Ecto neural progenitor cell (in vitro differentiated cells): ENCODE data around the gene CYP3A7.
A peak's percentile ranks its signal among the peaks of the same experiment; 100 is the strongest.
"Not testable (repeated sequence)": the region's sequence is repeated elsewhere in the genome, so short reads cannot be mapped to it uniquely, and the experiment has no call there.

ENCODE experiments used
- DNase-seq: peaks from one replicate; pipeline ENCODE4 v3.0.0-alpha.2; 2018; ENCODE audit warnings: low spot score

Gene CYP3A7

DNA sequence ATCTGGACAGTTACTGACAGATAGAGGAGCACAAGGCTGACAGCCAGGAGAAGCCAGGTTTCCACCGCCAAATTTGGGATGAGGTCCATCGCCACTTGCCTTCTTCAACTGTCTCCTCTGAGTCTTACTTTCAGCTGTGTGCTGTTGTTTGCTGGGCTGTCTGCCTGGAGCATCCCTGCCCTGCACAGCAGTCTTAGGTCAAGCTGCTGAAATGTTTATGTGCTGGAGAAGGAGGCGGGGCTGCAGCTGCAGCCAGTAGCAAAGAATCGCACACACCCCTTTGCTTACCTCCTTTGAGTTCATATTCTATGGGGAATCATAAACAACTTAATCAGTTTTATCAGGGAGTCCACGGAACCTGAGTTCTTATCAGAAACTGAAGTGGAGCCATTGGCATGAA is 35.0 kb downstream of the CYP3A7 start:
- DNase-seq, result no peak

DNA sequence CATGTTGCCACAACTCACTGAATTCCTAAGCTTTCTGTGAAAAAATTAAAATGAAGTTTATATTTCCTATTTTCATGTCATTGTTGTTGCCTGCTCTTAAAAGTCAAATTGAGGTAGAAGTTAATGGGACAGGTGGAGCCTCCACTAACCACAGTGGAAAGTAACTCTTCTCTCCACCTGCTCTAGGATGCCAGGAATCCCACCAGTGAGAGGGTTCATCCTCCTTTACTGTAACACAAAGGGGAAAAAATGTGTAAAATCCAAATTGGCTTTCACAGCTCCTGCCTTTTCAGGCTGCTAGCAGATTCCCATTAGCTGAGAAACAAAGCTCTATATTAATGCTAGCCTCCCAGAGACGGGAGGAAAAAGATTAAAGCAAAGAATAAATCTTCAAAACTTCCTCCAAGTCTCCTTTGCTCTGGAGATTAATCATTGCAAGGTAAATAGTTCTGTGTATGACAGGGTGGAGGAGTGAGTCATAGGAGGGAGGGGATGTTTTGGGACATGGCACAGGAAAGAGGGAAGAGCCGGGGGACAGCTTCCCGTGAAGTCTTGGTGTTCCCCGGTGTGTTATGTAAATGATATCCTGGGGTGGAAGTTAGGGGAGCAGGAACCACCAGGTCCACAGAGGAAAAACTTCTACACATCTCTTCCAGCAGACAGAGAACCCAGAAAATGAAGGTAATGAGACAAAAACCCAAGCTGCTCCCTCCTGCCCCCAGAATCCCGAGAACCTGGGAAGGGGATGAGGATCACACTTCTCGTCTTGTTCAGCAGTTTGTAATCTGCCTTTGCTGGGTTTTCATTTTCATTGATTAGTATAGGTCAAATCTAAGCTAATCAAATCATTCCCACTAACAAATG is 35.9 kb downstream of the CYP3A7 start:
- not testable (repeated sequence) for DNase-seq

GRCh38 chr7:99694912-99695304 is 40.1 kb downstream of the CYP3A7 start:
- DNase-seq, result no peak

DNA sequence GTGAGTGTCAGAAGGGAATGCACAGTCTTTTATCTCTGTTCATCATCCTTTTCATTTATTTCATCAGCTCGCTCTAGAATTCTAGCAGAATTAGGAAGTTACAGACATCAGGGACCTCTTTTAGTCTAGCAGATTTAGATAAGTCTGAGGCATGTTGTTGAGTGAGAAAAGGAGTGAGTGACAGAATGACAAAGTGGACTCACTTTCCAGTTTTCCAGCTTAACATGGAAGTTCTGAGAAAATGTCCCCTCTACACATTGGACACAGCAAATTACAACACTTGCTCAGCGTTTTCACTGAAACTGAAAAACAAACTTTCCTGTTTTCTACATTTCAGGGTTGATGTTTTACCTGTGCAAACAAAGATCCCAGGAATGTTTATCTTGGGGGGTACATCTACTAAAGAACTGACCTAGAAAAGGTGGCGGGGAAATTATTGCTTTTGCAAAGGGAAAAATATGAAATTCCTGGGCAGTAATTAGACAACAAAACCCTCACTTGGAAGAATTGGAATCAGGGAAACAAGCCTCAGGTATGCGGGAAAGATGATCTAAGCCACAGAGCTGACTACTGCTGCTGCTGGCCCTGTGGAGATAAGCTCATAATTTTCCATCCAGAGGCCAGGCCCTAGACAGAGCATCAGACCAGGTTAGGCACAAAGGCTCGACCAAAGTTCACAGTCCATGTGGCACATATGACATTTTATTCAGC is 40.6 kb downstream of the CYP3A7 start:
- no peak for DNase-seq

DNA sequence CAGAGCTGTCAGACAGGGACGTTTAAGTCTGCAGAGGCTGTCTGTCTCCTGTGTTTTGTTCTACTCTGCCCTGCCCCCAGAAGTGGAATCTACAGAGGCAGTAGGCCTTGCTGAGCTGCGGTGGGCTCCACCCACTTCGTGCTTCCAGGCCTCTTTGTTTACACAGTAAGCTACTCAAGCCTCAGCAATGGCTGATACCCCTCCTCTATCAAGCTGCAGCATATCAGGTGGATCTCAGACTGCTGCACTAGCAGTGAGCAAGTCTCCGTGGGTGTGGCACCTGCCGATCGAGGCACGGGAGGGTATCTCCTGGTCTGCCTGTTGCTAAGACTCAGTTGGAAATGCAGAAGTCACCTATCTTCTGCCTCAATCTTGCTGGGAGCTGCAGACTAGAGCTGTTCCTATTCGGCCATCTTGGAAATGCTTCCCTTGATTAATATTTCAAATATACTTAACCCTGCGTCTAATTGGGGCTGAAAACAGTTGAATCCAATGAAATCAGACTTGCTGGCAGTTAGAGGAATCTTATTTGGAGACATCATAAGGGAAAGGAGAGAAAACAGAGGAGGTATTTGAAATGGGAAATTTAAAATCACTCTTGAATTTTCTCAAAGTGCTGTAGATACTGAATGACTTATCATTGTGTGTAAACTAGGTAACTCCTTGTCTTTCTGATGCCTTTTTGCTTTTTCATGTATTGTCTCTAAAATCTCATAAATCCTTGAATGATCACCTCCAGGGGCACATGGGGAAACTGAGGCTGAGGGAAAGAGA is 41.4 kb downstream of the CYP3A7 start:
- peak; percentile 77 for DNase-seq

GRCh38 chr7:99693100-99693426 is 41.9 kb downstream of the CYP3A7 start:
- DNase-seq, result no peak

- DNase-seq, result not testable (repeated sequence)
These were observed 42.4 kb downstream of the CYP3A7 start for GRCh38 chr7:99692563-99692962.

DNA sequence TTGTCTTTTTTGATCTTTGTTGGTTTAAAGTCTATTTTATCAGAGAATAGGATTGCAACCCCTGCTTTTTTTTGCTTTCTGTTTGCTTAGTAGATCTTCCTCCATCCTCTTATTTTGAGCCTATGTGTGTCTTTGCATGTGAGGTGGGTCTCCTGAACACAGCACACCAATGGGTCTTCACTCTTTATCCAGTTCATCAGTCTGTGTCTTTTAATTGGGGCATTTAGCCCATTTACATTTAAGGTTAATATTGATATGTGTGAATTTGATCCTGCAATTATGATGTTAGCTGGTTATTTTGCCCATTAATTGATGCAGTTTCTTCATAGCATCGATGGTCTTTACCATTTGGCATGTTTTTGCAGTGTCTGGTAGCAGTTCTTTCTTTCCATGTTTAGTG is 43.3 kb downstream of the CYP3A7 start:
- DNase-seq, result not testable (repeated sequence)

DNA sequence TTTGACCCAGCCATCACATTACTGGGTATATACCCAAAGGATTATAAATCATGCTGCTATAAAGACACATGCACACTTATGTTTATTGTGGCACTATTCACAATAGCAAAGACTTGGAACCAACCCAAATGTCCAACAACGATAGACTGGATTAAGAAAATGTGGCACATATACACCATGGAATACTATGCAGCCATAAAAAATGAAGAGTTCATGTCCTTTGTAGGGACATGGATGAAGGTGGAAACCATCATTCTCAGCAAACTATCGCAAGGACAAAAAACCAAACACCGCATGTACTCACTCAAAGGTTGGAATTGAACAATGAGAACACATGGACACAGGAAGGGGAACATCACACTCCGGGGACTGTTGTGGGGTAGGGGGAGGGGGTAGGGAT is 44.1 kb downstream of the CYP3A7 start:
- not testable (repeated sequence) for DNase-seq

DNA sequence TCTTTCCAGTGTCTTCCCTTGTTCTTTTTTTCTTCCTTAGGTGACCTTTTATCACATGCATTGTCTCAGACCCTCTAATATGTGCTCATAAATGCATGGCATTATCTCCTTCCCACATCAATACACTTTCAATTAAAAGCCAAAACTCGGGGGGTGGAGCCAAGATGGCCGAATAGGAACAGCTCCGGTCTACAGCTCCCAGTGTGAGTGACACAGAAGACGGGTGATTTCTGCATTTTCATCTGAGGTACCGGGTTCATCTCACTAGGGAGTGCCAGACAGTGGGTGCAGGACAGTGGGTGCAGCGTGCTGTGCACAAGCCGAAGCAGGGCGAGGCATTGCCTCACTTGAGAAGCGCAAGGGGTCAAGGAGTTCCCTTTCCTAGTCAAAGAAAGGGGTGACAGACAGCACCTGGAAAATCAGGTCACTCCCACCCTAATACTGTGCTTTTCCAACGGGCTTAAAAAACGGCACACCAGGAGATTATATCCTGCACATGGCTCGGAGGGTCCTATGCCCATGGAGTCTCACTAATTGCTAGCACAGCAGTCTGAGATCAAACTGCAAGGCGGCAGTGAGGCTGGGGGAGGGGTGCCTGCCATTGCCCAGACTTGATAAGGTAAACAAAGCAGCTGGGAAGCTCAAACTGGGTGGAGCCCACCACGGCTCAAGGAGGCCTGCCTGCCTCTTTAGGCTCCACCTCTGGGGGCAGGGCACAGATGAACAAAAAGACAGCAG is 49.0 kb downstream of the CYP3A7 start:
- DNase-seq, result not testable (repeated sequence)

DNA sequence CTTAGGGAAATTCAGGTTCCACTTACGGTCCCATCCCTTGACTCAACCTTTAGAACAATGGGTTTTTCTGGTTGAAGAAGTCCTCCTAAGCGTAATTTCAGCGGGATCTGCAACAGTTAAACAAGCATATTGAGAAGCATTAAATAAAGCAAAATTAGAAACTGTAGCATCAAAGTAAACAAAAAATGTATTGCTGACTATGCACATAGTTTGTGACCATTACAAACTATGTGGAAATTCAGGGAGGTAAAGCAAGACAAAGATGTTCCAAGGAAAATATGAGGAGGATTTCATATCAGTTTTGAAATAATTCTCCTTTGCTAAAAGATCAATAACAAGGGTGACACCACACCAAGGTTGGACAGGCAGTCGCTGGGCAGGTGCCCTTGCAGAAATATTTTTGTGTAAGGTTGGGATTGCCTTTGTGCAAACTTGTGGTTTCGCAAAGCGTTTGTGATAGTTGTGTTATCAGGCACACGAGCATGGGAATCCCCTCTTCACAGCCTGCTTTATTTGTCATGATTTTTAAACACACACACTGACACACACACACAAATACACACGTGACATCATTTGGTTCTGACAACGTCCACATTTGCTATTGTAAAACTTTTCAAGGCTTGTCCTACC is 49.8 kb downstream of the CYP3A7 start:
- no peak for DNase-seq

DNA sequence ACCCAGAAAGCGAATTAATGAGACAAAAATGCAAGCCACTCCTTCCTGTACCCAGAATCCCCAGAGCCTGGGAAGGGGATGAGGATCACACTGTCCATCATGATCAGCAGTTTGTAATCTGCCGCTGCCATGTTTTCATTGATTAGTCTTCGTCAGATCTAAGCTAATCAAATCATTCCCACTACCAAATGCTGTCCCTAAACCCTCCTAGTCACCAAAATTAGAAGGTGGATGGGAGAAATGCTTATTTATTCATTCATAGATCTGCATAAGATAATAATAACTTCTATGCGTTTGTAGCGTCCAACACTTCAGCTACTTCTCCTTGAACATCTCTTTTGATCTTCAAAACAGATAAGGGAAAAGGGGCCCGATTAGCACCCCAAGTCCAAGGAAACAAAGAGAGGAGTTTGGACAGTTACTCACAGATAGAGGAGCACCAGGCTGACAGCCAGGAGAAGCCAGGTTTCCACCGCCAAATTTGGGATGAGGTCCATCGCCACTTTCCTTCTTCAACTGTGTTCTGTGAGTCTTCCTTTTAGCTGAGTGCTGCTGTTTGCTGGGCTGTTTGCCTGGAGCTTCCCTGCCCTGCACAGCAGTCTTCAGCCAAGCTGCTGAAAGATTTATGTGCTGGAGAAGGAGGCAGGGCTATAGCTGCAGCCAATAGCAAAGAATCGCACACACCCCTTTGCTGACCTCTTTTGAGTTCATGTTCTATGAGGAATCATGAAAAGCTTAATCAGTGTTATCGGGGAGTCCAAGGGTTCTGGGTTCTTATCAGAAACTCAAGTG is 55.4 kb downstream of the CYP3A7 start, which contains the start of gene CYP3A5:
TSS of gene CYP3A5 (minus strand) at position 597 of the 792 bp plus-strand sequence. CDS start at position 497, 100 bp downstream.
- no peak for DNase-seq

- DNase-seq, result no peak
These were observed 56.0 kb downstream of the CYP3A7 start for GRCh38 chr7:99679032-99679399.

DNA sequence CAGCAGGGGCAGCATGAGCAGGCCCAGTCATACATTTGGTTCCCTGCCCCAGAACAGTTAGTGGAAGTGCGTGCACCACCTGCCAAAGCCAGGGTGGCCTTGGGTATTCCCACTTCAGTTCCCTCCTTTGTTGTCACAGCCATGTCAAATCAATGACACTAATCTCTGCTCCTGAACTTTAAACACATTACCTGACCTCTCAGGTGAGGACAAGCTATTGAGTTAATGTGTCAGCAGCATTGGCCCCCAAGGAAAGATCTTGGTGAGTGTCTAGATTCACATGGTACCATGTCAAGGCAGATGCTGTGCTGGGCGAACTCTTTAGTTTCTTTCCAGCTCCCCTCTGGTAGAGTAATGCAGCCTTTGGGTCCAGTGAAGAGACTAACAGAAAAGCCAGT is 57.3 kb downstream of the CYP3A7 start:
- no peak for DNase-seq

DNA sequence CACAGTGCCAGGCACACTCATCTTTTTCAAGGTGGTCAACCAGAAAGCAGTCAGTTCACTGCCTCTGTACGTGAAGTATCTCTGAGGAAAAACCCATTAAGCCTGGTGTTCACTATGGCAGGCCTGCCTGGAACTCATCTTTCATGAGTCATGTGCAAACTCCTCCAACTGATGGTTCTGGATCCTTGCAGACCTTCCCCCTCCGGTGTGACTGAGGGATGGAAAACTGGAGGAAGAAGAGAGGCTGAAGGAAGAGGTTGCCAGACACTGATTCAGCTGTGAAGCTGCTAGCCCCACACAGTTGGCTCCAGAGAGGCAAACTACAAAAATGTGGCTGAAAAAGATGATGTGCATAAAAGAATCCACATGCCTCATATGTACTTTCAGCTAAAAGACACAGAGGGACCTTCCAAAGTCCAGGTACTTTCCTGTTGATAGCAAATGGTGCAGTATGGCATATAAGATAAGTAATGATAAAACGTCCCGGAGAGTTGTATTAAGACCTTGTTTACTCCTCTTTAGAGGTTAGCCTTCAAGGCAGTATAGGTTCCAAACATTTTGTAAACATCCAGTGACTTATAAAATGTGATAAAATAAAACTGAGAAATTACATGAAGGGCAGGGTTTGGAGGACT is 57.9 kb downstream of the CYP3A7 start:
- no peak for DNase-seq

DNA sequence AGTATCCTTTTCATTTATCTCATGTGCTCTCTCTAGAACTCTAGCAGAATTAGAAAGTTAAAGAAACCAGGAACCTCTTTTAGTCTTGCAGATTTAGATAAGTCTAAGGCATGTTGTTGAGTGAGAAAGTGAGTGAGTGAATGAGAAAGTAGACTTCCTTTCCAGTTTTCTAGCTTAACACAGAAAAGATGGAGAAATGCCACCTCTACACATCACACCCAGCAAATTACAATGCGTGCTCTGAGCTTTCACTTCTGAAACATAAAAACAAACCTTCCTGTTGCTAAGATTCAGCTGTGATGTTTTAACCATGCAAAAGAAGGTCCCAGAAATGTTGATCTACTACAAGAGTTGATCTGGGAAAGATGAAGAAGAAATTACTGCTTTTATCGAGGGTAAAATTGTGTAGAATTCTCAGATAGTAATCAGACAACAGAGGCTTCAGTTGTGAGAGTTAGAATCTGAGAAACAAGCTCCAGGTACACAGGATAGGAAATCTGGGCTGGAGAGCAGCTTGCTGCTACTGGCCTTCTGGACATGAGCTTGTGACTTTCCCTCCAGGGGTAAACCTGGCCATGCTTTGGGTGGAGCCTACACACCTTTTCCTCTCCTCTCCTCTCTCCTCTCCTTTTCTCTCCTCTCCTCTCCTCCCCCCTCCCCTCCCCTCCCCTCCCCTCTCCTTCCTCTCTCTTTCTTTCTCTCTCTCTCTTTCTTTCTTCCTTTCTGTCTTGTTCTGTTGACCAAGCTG is 59.8 kb downstream of the CYP3A7 start:
- DNase-seq, result no peak

DNA sequence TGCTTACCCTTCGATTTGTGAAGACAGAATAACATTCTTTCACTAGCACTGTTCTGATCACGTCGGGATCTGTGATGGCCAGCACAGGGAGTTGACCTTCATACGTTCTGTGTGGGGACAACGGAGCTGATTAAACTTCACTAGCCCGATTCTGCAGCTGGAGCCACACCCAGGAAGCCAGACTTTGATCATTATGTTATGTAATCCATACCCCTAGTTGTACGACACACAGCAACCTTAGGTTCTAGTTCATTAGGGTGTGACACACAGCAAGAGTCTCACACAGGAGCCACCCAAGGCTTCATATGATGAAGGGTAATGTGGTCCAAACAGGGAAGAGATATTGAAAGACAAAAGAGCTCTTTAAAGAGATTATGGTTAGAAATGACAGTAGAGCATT is 62.4 kb downstream of the CYP3A7 start:
- DNase-seq, result no peak

DNA sequence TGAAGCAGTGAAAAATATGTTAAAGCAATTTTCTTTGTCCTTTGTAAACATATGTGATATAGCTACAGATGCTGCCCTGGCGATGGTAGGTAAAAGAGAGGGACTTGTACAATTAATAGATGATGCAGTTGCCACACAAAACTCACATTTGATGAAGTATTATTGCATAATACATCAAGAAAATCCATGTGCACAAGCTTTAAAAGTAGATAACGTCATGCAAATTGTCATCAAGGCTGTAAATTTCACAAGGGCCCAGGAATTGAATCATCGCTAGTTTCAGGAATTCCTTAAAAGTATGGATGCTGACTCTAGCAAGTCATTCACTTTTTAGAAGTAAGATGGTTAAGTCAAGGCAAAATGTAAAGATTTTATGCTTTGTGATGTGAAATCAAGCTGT is 65.2 kb downstream of the CYP3A7 start:
- DNase-seq, result no peak

DNA sequence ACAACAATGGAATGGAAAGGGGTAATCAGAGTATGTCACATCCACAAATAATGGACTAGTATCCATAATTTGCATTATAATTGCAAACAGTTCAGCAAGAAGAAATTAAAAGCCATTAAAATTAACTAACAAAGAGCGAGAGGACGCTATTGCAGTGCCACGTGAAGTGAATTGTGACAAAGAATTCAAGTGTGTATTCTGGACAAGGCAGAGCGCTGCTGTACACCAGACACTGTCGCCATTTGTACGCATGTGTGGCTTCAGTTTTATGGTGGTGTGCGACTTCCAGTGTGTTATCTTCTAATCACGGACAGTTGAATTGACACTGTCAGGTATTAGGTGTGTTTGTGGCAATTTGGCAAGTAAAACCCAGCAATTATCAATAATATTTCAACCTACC is 66.5 kb downstream of the CYP3A7 start:
- DNase-seq, result no peak

DNA sequence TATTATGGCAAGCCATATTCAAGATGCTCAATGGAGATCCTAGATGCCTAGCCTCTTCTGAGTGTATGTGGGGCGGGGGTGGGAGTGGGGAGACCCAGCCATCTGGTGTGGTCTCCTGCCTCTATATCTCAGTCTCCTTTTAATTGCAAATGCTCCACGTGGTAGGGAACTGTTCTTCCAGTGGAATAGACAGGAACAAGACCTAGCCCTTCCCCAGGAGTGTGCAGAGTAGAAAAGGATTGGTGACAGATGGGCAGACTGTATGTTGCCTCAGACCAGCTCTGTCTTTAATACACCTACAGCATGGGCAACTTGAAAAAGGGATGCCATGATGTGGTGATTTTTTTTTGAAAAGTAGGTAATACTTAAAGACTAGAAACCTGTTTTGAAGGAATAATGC is 67.8 kb downstream of the CYP3A7 start:
- no peak for DNase-seq
